PC-3 (cell line): ENCODE data around the gene ANKRD10. TPM values are rescaled to one million over a fixed set of nuclear protein-coding genes. Genes with fewer than 3 reads are reported as not detected.

Experiments used
- ATAC-seq: fragments of 200-7000 bp; cut with Tn5 transposase; 2 replicates; pipeline ENCODE4 v1.9.1; 2020; ENCODE audit warnings: mild to moderate bottlenecking, moderate library complexity
- BruUV-seq: library from RNA; stranded (reverse); fragments of 400-500 nt; replicated peaks from 2 replicates; lab custom pipeline; 2021; lab: Mats Ljungman, UMichigan
- CTCF ChIA-PET: fragments of 300-600 bp; sonication (Branson Sonifier 250); formaldehyde crosslinking; loops from one replicate; lab custom pipeline; 2022; ENCODE audit warnings: antibody characterized with exemption; lab: Charles Lee
- POLR2A ChIA-PET: fragments of 300-600 bp; sonication (Branson Sonifier 250); formaldehyde crosslinking; loops from one replicate; lab custom pipeline; 2022; ENCODE audit warnings: antibody characterized with exemption; ENCODE audit not compliant: unreplicated experiment; lab: Charles Lee
- DNase-seq: peaks from one replicate; pipeline ENCODE4 v3.0.0-alpha.2; 2015
- H2AFZ ChIP-seq: fragments of 300-600 bp; sonication (generic); 2 replicates; pipeline ENCODE4 v1.6.0; 2016; ENCODE audit warnings: antibody characterized with exemption, low read length
- H3F3A ChIP-seq: fragments of 300-600 bp; sonication (generic); one replicate; pipeline ENCODE4 v1.6.0; 2017; ENCODE audit warnings: antibody characterized with exemption, low read length, control low read depth, mild to moderate bottlenecking; ENCODE audit not compliant: unreplicated experiment
- H3K27ac ChIP-seq: fragments of 300-600 bp; sonication (generic); 2 replicates; pipeline ENCODE4 v1.5.1; 2016; ENCODE audit warnings: mild to moderate bottlenecking, low read length
- H3K27me3 ChIP-seq: fragments of 300-600 bp; sonication (generic); 2 replicates; pipeline ENCODE4 v1.6.1; 2016; ENCODE audit warnings: low read length, mixed read lengths
- H3K36me3 ChIP-seq: fragments of 300-600 bp; sonication (generic); 2 replicates; pipeline ENCODE4 v1.6.1; 2016; ENCODE audit warnings: low read depth, mixed run types, low read length, mixed read lengths
- H3K4me1 ChIP-seq: fragments of 300-600 bp; sonication (generic); 2 replicates; pipeline ENCODE4 v1.5.1; 2016; ENCODE audit warnings: low read length; ENCODE audit not compliant: insufficient read depth
- H3K4me2 ChIP-seq: fragments of 300-600 bp; sonication (generic); 2 replicates; pipeline ENCODE4 v1.6.0; 2016; ENCODE audit warnings: low read length
- H3K4me3 ChIP-seq: fragments of 300-600 bp; sonication (generic); 2 replicates; pipeline ENCODE4 v1.5.1; 2016; ENCODE audit warnings: mild to moderate bottlenecking, low read length, mixed read lengths
- H3K79me2 ChIP-seq: fragments of 300-600 bp; sonication (generic); 2 replicates; pipeline ENCODE4 v1.6.1; 2017; ENCODE audit warnings: low read length, mixed read lengths
- H3K9ac ChIP-seq: fragments of 300-600 bp; sonication (generic); 2 replicates; pipeline ENCODE4 v1.6.0; 2016; ENCODE audit warnings: mild to moderate bottlenecking, low read length
- H3K9me2 ChIP-seq: fragments of 300-600 bp; sonication (generic); replicated peaks from 2 replicates; pipeline ENCODE4 v1.6.1; 2016; ENCODE audit warnings: mixed run types, low read length, mixed read lengths
- H3K9me3 ChIP-seq: fragments of 300-600 bp; sonication (generic); 2 replicates; pipeline ENCODE4 v1.6.1; 2016; ENCODE audit warnings: low read length, mixed read lengths
- H4K20me1 ChIP-seq: fragments of 300-600 bp; sonication (generic); 2 replicates; pipeline ENCODE4 v1.6.1; 2016; ENCODE audit warnings: low read length, mixed read lengths
- CTCF ChIP-seq: fragments of 300-600 bp; sonication (generic); conservative IDR thresholded peaks from 2 replicates; pipeline ENCODE4 v1.5.1; 2017; ENCODE audit warnings: antibody characterized with exemption, low read depth, mild to moderate bottlenecking, low read length
- EZH2 ChIP-seq: fragments of 300-600 bp; sonication (generic); IDR thresholded peaks from one replicate; pipeline ENCODE4 v1.6.1; 2017; ENCODE audit warnings: antibody characterized with exemption, mild to moderate bottlenecking, low read length; ENCODE audit not compliant: unreplicated experiment
- EZH2phosphoT487 ChIP-seq: fragments of 300-600 bp; sonication (generic); IDR thresholded peaks from 2 replicates; pipeline ENCODE4 v1.6.1; 2018; ENCODE audit warnings: mild to moderate bottlenecking, antibody characterized with exemption, low read length, borderline replicate concordance
- intact Hi-C: fragments of 100-400 bp; cut with micrococcal nuclease; formaldehyde crosslinking; loops from 2 replicates; pipeline ENCODE4 v1.9.0; 2023
- total RNA-seq: library from RNA; depleted of rRNA; stranded (reverse); fragments of >200 nt; gene quantifications from 2 replicates; pipeline ENCODE4 v1.2.3, GENCODE V29; 2014

ANKRD10 gene
- total RNA-seq, 1 experiment from 2014 or later: 60.2 TPM

GRCh38 chr13:110921695-110922094, 6.8 kb upstream of the ANKRD10 start:
- Histone ChIP-seq H2AFZ (no peak overlapping the region), H3K9me3 (no peaks in the 10 kb centered on the region), H3K27me3 (no peaks in the 10 kb centered on the region), H3K36me3 (no peaks in the 10 kb centered on the region), H3K4me1 (peaks cover under 1% of the 10 kb centered on the region; the same call in 1 of the 2 replicates), H3K9me2 (no peaks in the 10 kb centered on the region), H4K20me1 (no peaks in the 10 kb centered on the region), H3K4me2 (no peak overlapping the region), H3K27ac (no peak overlapping the region), H3K4me3 (no peak overlapping the region), H3K9ac (no peak overlapping the region), H3F3A (no peaks in the 10 kb centered on the region), H3K79me2 (no peaks in the 10 kb centered on the region)
- DNase-seq (no peak), ATAC-seq (no peak)
- ChIA-PET POLR2A (no interaction called here), CTCF (no interaction called here)
- BruUV-seq: no TSS peak
- intact Hi-C loops: no loop called here
- no peak for TF ChIP-seq EZH2phosphoT487
- TF ChIP-seq EZH2: no peak
- no peak for TF ChIP-seq CTCF

DNA sequence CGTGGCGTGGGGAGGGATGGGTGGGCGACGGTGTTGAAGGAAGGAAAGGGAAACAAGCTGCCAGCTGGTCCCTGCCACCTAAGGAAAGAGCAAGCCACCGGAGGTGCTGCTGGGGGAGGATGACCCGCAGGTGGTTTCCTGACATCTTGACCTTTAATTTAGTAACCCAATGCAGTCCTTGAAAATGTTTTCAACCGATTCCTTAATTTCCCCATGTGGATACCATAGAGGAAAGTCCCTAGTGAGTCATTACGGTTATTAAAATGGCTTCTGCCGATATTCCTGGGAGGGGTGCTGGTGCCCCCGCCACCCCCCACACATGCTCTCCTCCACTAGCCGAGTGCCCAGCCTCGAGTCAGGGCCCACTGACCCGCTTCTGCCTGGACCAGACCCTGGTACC, 6.3 kb upstream of the ANKRD10 start:
- Histone ChIP-seq H3K9ac (no peak overlapping the region), H3K27me3 (no peaks in the 10 kb centered on the region), H3K27ac (no peak overlapping the region), H2AFZ (no peak overlapping the region), H3K9me3 (no peaks in the 10 kb centered on the region), H3K4me3 (no peak overlapping the region), H3K79me2 (no peaks in the 10 kb centered on the region), H3K4me2 (no peak overlapping the region), H3K9me2 (no peaks in the 10 kb centered on the region), H3F3A (no peaks in the 10 kb centered on the region), H3K4me1 (peaks cover 6% of the 10 kb centered on the region; the same call in 1 of the 2 replicates), H4K20me1 (no peaks in the 10 kb centered on the region), H3K36me3 (no peaks in the 10 kb centered on the region)
- DNase-seq: no peak
- intact Hi-C loops: no loop called here
- CTCF ChIA-PET: no interaction called here
- TF ChIP-seq EZH2 (no peak), CTCF (no peak), EZH2phosphoT487 (no peak)
- BruUV-seq: no TSS peak
- POLR2A ChIA-PET: no interaction called here
- no peak for ATAC-seq

- DNase-seq: peak; percentile 32
- no peak overlapping the region for H3K4me3 ChIP-seq
- H3K4me2 ChIP-seq: no peak overlapping the region
- H3K9me3 ChIP-seq: no peaks in the 10 kb centered on the region
- CTCF ChIA-PET: no interaction called here
- H4K20me1 ChIP-seq: no peaks in the 10 kb centered on the region
- POLR2A ChIA-PET: no interaction called here
- H3K27ac ChIP-seq: no peak overlapping the region
- BruUV-seq: no TSS peak
- no peaks in the 10 kb centered on the region for H3K36me3 ChIP-seq
- H3K9ac ChIP-seq: no peak overlapping the region
- TF ChIP-seq EZH2phosphoT487 (no peak), CTCF (no peak), EZH2 (no peak)
- H3F3A ChIP-seq: no peaks in the 10 kb centered on the region
- no peaks in the 10 kb centered on the region for H3K9me2 ChIP-seq
- peaks cover 7% of the 10 kb centered on the region; the same call in 1 of the 2 replicates for H3K4me1 ChIP-seq
- intact Hi-C loops: no loop called here
- H3K27me3 ChIP-seq: no peaks in the 10 kb centered on the region
- no peaks in the 10 kb centered on the region for H3K79me2 ChIP-seq
- no peak for ATAC-seq
- H2AFZ ChIP-seq: no peak overlapping the region
Measured at GRCh38 chr13:110920038-110920437, 5.2 kb upstream of the ANKRD10 start.
